ENCODE results near the gene BET1L.

Gene BET1L

DNA sequence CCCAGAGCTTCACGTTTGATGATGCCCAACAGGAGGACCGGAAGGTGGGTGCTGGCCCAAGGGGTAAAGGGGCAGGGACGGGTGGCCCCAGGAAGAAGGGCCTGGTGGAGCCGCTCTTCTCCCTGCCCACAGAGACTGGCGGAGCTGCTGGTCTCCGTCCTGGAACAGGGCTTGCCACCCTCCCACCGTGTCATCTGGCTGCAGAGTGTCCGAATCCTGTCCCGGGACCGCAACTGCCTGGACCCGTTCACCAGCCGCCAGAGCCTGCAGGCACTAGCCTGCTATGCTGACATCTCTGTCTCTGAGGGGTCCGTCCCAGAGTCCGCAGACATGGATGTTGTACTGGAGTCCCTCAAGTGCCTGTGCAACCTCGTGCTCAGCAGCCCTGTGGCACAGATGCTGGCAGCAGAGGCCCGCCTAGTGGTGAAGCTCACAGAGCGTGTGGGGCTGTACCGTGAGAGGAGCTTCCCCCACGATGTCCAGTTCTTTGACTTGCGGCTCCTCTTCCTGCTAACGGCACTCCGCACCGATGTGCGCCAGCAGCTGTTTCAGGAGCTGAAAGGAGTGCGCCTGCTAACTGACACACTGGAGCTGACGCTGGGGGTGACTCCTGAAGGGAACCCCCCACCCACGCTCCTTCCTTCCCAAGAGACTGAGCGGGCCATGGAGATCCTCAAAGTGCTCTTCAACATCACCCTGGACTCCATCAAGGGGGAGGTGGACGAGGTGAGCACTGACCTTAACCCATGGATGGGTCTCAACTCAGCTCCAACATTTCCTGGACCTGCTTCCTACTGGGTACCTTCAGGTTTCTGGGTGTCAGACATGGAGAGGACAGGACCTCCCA is 2.3 kb upstream of the BET1L start:
- no peak for DNase-seq (ENCODE audit: low read depth)

DNA sequence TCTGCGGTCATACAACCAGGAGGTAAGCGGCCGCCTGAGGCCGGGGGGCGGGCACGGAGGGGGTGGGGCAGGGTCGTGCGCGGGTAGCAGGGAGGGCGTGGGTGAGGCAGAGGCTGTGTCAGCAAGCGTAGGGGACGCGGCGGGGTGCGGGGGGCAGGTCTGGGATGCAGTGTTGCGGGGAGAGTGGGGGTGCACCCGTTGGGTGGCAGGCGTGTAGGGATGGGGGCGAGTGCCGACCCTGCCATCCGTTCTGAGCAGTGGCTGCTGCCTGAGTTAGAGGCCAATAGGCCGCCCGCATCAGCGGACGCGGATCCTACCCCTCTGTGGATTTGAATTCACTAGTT is 1.7 kb upstream of the BET1L start:
- DNase-seq (ENCODE audit: low read depth) = no peak

DNA sequence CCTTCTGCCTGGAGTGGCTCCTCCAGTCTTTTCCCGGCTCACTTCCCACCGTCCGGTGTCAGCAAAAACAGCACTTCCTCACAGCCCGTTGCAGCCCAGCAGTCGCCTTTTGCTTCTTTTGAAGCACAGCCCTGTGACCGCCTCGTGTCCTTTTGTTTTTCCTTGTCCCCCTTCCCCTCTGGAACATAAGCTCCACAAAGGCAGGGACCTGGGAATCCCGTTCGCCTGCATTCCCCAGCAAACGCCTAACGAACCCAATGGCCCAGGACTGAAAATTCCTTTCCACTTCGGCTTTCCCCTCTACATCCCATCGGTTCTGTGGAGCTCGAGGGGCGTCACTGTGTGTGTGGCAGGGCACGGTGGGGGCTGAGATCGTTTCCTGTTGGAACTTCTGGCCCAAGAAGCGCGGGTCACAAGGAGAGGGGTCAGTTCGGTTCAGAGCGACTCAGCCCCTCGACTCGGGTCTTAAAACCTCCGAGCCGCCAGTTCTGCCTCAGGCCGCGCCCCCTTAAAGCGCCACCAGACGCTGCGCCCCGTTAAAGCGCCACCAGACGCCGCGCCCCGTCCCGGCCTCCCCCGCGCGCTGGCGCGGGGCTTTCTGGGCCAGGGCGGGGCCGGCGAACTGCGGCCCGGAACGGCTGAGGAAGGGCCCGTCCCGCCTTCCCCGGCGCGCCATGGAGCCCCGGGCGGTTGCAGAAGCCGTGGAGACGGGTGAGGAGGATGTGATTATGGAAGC is 1.1 kb upstream of the BET1L start:
- DNase-seq (ENCODE audit: low read depth) = peak; percentile 54

- DNase-seq (ENCODE audit: low read depth) = no peak
Measured at GRCh38 chr11:207863-208180, 623 bp upstream of the BET1L start.

DNA sequence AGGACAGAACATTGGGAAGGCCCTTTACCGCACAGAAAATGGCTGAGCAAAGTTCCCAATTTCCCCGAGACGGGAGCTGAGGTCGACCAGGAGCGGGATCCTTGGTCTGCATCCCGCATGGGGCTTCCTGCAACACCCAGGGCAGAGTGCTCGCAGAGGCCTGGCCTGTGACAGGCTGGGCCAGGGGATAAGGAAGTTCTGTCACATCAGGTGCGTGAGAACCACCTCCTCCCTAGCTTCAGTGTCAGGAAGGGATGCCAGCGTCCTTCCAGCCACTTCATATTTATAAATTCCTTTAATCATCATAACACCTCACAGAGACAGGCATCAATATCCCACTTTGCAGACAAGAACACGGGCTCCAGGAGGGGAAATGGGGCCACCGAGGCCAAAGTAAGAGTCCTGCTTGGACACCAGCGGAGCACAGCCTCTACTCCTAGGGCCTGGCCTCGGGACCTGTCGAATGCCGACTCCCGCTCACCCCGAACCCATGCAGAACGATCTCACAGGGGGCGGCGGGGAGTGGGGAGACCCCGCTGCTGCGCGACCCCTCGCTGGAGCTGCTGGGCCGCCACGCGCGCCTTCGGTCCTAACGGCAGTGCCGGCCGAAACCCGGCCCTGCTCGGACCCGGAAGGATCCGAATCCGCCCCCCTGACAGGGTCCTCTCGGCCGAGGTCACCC is 532 bp downstream of the BET1L start:
- DNase-seq (ENCODE audit: low read depth) = no peak

GRCh38 chr11:206002-206384 is 1.2 kb downstream of the BET1L start:
- no peak for DNase-seq (ENCODE audit: low read depth)

DNA sequence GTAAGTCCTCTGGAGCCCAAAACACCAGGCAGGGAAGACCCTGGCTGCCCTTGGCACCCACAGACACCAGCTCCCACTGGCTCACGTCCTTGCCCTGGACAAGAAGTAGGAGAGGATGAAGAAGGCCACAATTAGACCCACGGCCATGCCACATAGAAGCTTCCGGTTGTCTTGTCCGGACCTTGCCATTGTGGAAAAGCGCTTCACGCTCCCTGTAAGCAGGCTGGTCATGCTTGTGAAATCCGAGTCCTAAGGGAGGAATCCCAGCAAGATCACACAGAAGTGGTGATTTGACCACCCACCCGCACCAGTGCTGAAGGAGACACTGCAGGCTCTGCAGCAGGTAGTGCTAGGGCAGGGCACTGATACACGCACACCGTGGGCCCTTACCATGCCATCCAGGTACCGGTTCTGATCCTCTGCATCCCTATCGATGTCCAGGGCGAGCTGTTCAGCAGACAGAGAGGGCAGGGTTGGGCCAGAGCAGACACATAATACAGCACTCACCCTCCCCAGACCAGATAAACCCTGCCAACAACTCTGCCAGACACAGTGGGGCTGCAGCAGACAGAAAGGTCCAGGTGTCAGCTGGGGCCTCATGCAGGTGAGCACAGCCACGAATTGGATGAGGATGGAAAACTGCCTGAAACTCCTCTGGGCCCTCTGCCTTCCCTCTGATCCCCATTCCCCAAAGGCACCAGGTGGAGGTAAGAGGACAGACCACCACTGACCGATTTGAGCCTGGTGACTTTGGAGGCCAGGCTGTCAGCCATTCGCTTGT is 1.8 kb downstream of the BET1L start:
- DNase-seq (ENCODE audit: low read depth) = no peak

DNA sequence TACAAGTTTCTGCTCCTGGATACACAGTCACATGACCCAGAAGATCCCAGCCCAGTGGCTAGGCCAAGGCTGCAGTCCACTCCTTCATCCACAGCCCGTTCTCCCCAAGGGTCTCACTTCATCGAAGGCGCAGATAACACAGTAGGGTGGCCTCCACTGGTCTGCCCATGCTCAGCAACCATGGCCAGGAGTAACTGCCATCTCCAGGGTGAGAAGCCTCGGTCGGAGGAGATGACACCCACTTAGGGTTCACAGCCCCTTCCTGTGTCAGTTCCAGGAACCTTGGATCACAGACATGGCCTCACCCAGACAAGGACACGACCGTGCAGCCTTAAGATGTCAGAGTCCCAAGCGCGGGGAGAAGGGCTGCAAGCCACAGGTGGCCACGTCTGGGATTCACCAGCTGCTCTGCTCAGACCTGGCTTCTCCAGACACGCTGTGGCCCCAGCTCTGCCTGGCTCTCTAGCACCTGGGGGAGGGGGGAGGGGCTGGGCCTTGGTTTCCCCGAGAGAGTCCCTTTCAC is 2.6 kb downstream of the BET1L start:
- no peak for DNase-seq (ENCODE audit: low read depth)

GRCh38 chr11:203945-204586 is 3.1 kb downstream of the BET1L start:
- no peak for DNase-seq (ENCODE audit: low read depth)

DNA sequence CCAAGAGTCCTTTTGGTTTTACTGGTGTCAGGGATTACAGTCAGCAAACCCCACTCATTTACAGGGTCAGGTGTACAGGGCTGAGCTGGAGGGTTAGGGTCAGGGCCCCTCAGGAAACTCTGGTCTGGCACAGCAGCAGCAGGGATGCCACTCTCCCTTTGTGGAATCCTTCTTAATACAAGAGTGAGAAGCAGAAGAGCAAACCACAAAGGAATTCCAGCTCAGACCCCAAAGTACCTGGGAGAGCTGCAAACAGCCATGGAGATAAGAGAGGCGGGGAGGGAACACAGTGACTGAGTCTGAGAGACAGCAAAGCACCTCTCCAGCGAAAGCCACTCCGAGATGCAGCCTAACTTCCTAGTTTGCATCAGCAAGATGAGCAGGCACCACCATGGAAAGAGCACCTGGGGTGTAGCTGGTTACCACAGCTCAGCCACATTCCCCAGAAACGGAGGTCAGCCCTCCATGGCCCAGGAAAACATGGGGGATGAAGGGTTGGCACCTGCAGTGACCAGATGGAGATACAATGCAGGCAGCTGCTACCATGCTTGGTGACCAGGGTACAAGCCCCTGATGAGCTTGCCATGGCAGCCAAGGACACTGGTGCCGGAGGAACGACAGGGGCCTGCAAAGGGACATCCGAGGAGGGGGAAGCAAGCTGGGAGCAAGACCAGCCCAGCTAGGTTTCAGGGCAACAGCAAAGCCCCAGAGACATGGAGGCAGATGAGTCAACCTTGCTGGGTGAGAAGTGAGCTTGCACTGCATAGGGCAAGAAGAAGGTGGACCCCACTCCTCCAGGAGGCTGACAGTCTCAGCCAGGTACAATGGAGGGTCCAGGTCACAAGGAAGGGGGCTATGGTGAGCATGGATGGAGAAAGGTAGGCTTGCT is 3.9 kb downstream of the BET1L start:
- no peak for DNase-seq (ENCODE audit: low read depth)

GRCh38 chr11:202490-202889 is 4.7 kb downstream of the BET1L start:
- DNase-seq (ENCODE audit: low read depth) = no peak

GRCh38 chr11:201966-202365 is 5.2 kb downstream of the BET1L start:
- no peak for DNase-seq (ENCODE audit: low read depth)

DNA sequence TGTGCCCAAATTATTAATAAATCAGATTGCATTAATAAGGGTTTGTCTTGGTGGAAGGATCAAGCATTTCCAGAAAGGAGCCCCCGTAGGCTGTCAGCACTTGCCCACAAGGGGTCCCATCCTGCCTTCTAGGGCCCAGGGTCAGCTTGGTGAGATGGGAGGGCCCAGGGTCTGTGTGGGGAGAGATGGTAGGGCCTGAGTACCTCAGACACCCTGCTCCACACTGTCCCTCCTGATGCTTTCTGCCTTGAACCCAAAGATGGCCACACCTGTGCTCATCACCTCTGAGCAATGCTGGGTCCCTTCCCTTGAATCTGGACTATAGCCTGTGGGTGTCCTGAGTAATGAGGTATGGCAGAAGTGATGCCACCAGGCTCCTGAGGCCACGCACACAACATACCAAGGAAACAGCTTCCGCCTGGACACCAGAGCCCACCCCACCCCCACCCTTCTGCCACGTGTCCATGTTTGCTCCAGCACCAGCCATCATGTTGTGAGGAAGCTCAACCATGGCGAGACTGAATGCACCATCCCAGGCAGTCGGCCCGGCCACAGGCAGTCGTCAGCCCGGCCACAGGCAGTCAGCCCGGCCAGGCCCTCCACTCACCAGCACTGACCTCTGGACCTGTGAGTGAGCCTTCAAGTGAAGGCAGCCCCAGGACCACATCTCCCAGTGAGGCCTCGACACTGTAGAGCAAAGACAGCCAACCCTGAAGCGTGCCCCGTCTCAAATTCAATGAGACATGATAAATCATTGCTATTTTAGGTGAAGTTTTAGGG is 6.8 kb downstream of the BET1L start:
- no peak for DNase-seq (ENCODE audit: low read depth)

DNA sequence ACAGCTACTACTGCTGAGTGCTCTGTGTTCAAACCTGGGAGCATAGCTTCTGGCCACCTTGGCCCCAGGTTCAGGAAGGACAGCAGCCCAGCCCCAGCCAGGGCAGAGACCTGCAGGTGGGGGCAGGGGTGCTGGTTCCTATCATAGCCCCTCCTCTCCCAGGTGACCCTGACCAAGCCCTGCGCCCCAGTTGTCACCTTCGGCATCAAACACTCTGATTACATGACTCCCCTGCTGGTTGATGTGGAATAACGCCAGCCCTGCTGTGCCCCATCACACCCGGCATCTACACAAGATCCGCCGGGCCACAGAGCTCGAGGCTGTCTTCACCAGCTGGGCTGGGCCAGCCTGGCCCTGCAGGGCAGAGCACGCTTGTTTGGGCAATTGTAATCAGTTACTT is 7.4 kb downstream of the BET1L start:
- no peak for DNase-seq (ENCODE audit: low read depth)

DNA sequence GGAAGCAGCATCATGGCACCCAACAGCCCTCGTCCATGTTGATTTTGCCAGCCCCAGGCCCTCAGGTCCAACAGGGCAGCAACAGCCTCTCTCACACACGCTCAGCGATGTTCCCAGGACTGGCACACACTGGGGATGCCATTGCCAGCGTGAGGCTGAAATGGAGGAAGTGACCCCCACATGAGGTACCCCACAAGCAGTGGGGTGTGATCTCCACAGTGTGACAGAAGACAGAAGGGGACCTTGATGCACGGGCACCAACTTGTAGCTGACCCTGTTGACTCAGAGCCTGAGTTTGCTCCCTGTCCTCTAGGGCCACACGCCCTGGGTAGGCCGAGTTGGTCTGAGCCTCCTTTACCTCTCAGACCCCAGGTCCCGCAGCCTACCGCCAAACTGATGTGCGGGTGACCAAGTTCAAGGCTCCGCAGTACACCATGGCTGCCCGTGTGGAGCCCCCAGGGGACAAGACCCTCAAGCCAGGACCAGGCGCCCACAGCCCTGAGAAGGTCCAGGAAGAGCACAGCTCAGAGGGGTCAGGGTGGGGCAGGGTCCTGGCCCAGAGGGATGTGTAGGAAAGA is 8.1 kb downstream of the BET1L start:
- no peak for DNase-seq (ENCODE audit: low read depth)

DNA sequence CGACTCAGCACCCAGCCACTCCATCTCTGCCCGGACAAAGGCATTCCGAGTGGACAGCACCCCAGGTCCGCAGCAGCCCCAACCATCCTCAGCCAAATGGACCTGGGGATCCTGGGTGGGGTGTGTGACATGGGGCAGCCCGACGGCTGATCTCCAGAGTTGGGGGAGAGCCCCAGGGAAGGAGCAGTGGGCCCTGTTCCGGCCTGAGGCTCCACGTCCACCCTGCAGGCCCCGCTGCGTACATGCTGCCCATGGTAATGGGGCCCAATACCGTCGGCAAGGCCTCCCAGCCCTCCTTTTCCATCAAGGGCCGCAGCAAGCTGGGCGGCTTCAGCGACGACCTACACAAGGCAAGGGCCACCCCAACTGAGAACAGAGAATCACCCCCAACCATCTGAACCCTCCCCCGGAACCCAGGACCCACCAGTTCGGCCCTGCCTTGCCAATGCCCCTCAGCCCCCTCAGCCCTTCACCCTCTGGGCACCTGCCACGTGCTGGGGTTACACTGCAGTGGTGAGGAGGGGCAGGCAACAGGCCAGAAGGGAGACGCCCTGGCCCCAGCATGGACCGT is 8.9 kb downstream of the BET1L start:
- no peak for DNase-seq (ENCODE audit: low read depth)

- DNase-seq (ENCODE audit: low read depth) = no peak
Measured at GRCh38 chr11:197741-198235, 9.4 kb downstream of the BET1L start.

DNA sequence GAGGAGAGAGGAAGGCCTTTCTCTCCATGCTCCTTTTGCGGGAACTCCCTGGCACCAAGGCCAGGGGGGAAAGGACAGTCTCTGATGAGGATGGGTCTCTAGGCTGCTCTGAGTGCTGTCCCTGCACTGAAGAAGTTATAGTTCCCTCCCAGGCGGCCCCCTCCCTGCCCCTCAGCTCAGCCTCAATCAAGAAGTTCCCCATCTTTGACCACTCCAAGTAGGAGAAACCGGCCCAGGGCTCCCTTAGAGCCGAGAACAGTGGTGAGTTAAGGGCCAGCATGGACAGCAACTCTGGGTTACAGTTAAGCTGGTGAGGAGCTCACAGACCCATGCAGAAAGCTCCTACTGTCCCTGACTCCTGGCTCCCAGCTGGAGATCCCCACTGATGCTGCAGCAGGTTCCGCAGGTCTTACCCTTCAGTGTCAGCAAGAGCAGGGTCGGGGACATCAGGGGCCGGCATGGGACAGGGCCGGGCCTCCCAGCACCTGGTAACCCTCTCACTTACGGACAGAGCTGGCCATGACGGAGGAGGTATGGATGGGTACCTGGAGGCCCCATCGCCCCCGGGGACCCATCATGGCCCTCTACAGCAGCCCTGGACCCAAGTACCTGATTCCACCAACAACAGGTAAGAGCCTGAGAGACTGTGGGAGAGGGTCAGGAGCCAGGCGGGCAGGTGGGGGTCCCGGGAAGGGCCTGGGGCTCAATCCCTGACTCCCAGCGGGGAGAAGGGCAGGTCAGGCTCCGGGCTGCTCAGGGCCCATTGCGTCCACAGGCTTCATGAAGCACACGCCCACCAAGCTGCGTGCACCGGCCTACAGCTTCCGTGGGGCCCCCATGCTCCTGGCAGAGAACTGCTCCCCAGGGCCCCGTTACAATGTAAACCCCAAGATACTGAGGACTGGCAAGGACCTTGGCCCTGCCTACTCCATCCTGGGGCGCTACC is 10.1 kb downstream of the BET1L start:
- DNase-seq (ENCODE audit: low read depth) = no peak
